Gastroesophageal sphincter (tissue), 3 donors: ENCODE data around the gene LIMD2.

Experiments used
- EP300 ChIP-seq: sonication (generic); formaldehyde crosslinking; IDR thresholded peaks from one replicate; pipeline ENCODE4 v1.6.1; 2017; ENCODE audit warnings: antibody characterized with exemption, mild to moderate bottlenecking
- POLR2A ChIP-seq, 2 donors: fragments of 450-650 bp; IDR thresholded peaks; one replicate each; pipeline ENCODE4 v1.6.1; 2017; ENCODE audit warnings: antibody characterized with exemption in 2 of 2, mild to moderate bottlenecking in 2 of 2, moderate library complexity in 1 of 2
- POLR2AphosphoS5 ChIP-seq: sonication (generic); formaldehyde crosslinking; IDR thresholded peaks from one replicate; pipeline ENCODE4 v1.6.1; 2017; ENCODE audit warnings: antibody characterized with exemption
- TF ChIP-seq, protein P1 (sequence below), 4 experiments: fragments of 200-600 bp in 2 of 4; fragments of 450-650 bp in 2 of 4; sonication (generic) in 1 of 4; IDR thresholded peaks; one replicate each; pipeline ENCODE4 v1.5.1; 2017 to 2019; ENCODE audit warnings: antibody characterized with exemption in 4 of 4, mild to moderate bottlenecking in 2 of 4, moderate library complexity in 2 of 4

DNA sequence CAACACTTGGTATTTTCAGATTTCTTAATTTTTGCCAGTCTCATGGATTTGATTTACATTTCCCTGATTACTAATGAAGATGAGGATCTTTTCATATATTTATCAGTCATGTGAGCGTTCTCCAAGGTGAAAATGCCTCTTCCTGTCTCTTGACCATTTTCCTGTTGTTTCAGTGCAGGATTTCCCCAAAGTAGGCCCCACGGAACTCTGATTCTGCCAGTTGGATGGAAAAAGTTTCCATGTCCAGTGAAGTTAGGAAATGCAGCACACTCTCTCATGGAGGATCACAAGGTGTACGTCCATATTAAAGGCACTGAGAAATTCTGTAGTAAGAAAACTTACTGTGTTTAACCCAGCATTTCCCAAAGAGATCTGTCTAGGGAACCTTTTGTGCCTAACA is 16.5 kb upstream of the LIMD2 start:
- TF ChIP-seq POLR2A (IDR thresholded peaks at IDR 0.05) = no peak
- TF ChIP-seq, protein P1, sequence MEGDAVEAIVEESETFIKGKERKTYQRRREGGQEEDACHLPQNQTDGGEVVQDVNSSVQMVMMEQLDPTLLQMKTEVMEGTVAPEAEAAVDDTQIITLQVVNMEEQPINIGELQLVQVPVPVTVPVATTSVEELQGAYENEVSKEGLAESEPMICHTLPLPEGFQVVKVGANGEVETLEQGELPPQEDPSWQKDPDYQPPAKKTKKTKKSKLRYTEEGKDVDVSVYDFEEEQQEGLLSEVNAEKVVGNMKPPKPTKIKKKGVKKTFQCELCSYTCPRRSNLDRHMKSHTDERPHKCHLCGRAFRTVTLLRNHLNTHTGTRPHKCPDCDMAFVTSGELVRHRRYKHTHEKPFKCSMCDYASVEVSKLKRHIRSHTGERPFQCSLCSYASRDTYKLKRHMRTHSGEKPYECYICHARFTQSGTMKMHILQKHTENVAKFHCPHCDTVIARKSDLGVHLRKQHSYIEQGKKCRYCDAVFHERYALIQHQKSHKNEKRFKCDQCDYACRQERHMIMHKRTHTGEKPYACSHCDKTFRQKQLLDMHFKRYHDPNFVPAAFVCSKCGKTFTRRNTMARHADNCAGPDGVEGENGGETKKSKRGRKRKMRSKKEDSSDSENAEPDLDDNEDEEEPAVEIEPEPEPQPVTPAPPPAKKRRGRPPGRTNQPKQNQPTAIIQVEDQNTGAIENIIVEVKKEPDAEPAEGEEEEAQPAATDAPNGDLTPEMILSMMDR (IDR thresholded peaks at IDR 0.05) = no peak
- no peak for TF ChIP-seq EP300
- no peak for TF ChIP-seq POLR2AphosphoS5
